CMK (cell line): Measurements from ENCODE around the gene ARHGAP15.

Experiments
- DNase-seq: peaks from one replicate; pipeline ENCODE4 v3.0.0-alpha.2; 2010; ENCODE audit warnings: low read depth

Gene ARHGAP15

DNA sequence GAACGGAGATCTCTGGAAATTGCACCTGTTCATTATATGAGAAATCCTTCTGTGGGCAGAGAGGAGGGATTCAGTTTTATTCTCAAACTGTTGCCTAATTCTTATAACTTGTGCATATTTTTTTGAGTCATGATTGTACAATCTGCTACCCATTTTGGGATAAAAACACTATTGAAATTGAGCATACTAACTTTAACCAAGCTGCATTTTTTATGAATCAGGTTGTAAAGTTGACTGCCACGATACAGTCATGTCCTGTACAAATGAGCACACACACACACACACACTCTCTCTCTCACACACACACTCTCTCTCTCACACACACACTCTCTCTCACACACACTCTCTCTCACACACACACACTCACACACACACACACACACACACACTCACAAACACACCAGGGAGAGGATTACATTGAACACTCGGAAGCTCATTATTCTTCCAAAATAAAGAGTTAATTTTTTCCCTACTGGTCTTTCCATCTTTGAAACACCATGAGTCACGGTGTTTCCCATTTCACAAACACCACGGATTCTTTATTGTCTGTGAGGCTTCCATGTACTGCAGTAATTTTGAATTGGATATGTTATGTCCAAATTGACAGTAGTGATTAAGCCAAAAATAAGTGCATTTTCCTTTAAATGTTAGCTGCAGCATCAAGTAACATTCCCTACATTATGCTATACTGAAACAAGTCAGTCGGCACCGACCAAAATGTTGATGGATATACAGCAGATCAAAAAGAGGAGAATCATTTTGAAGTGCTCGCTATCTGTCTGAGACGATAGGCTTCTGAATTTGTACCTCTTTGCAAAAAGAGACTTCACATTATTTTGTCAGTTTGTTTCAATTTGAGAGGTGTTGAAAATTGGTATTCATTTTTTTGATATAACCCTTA is 216.9 kb downstream of the ARHGAP15 start:
- no peak for DNase-seq

DNA sequence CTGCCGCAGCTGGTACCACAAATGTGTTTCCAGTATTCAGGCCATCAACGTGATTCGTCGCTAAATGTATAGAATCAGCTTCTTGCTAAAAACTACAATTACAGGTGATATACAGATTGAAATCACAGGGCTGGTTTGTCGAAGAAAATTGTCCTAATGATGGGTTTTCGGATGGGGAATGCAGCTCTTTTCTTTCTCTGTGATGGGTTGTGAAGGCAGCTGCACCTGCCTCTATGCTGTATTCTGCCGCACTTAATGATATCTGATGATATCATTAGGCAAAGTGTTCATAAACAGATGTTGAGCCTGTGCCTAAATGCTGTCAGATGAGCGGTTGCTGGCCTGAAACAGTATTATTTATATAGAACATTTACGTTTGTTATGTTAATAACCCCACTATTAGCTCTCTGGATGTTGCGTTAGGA is 218.1 kb downstream of the ARHGAP15 start:
- DNase-seq = no peak

DNA sequence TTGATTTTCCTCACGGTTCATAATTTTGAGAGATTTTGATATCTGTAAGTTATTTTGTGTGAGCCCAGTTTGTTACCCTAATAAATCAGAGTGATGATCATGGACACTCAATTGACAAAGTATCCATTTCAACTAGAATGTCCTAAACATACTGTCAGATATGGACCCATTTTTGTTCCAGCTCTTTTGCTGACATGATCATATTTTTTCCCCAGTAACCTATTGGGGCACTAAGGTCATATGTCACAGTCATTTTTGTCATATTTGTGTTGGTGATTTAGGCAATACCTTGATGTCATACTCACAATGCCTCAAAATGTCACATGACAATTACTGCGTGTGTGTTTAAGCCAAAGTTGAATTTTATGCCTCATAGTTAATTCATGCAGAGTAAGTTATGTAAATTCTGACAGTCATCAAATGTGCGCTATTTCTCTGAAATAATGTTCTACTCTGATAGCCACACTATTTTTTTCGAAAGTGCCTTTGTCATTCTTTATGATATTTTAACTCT is 218.7 kb downstream of the ARHGAP15 start:
- no peak for DNase-seq

DNA sequence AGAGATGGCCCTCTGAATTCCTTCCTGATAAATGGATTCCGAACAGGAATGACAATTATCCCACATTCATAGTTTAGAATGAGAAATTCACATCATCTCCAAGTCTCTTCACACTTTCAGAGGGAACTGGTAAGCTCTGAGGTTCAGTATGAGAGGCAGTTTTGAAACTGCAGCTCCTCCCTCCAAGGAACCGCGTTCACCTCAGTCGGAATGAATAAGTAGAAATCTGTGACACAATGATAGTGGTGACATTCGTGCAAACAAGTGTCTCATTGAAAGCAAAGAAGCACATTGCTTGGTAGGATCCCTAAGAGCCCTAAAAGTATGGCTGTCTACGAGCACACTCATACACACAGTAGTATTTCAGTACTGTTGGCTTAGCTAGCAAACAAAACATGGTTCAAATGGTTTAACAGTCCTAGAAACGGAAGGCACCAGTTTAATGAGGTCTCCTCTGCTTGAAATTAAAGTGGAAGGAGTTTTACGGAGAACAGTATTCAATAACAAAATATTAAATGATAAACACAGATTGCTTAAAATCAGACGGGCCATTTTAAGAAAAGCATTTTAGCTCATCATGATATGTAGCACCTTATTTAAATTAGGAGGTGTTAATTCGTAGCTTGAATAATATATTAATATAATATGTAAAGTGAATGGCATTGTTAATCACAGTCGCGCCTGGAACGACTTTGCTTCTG is 225.0 kb downstream of the ARHGAP15 start:
- DNase-seq = no peak

DNA sequence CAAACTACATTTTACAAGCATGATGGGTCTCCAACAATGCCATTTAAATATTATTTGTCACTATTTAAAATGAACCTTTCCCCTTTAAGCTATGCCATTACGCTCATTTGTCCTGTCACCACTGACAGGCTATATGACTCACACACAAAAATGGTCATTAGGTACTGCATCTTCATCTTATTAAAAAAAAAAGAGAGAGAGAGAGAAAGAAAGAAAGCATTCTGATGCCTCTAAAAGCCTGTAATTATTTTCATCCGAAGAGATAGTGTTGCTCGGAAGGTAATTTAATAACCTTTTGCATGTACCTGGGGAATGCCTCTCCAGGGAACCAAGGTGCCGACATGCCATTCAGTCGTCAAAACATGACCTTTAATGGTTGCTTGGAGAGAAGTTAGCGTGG is 226.7 kb downstream of the ARHGAP15 start:
- DNase-seq = no peak

DNA sequence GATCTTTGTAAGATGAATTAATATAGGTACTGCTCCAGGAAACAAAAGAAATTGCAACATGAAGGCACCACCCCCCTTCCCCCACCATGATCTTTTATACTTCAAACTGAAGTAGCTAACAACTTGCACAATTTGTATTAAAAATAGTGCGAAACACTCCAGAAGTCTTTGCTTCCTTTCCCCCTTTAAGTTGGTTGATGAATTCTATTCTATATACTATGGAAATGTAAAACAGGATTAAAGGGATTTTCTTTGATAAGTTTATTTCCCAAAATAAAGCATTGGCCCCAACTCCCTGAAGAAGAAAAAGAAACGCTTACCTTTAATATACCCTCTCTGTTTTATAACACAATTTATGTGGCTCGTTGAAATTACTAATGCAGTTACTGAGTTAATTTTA is 227.1 kb downstream of the ARHGAP15 start:
- DNase-seq = no peak

DNA sequence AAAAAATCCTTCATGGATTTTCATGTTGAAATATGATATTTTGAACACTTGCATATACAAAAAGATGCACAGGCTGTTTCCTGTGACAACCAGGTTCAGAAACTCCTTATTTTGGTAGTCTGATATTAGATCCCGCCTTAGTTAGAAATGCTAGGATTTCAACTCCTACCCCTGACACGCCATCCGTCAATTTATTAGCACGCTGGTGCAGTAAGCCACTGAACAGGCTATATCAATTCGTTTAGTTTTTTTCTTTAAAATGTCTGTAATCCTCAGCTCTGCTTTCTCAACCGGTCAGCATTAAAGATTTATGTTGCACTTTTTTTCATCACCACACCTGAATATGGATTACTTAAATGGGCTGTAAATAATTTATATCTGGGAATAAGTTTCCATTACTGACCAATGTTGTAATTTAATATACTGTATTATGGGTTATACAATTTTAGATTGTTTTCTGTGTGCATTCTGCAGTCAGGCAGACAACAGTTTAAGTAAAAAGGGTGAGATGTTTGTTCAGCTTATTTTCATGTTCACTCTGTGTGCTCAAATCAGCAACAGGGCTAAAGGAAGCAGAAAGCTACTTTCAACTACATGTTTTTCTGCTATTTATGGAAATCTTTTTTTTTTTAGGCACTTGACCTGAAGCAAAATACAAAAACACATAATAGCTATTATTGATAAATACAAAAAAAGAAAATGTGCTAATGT is 227.7 kb downstream of the ARHGAP15 start:
- no peak for DNase-seq

DNA sequence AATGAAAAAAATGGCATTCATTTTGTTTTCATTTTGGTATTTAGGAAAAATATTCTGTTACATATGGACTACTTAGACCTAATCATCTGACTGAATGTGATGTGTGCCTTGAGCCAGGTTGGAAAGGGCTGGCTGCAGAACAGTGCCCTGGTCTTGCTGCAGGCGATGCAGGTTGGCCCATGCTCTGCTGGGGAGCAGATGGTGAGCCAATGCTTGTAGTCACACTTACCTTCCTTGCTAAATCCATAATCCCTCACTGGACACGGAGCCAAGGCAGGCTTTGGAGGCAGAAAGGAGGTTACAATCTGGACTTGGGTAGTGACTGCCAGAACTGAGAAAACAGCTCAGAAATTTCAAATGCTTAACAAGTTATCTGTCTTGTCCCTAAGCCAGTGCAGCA is 228.7 kb downstream of the ARHGAP15 start:
- no peak for DNase-seq

DNA sequence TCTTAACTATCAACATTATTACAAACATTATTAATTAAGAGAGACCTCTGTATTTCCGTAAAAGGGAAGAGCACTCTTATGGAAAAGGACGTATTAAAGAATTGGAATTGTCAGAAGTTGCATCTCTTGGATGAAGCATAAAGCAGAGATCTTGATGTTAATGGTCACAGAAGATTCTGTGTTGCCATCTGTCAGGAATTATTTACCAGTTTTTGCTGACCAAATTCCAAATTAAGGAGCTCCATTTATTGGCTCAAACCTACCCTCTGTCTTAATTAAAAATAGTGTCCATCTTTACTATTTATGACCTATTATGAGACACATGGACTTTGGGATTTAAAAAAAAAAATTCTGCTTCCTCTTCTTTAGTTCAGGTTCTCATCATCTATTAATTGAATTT is 232.1 kb downstream of the ARHGAP15 start:
- no peak for DNase-seq

DNA sequence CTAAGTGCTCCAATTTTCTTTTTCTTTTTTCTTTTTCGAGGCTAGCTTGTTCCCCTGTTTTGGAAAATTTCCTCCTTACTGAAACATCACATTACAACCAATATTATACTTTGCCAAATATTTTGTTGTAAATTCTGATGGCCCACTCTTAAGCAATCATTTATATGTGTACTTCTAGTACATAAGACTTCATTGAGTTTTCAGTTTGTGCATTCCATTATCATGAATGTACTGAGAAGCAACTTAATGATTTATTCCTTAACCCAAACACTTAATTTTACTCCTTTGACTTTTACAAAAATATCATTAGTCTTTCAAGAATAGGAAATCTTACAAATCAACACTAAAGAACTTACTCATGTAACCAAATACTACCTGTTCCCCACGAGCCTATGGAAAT is 242.4 kb downstream of the ARHGAP15 start:
- DNase-seq = no peak

DNA sequence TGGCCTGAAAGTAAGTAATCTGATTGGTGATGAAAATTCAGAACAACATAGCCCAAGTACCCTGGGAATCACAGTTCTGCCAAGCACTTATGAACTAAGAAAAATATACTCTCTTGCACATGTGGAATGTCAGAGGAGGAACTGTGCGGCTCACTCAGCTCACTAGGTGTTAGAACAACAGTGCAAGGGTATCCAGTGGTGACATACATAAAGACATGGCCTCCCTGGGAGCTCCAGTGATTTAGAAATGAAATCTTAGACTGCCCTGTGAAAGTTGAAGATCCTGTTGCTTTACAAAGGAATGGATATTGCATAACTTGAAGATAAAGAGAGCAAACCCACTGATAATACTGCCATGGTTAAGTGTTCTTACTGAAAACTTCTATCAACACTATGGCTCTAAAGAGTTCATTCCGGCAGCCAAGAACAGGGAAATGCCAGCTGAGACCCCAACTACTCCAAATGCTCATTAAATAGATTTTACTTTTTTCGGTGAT is 246.2 kb downstream of the ARHGAP15 start:
- DNase-seq = no peak

DNA sequence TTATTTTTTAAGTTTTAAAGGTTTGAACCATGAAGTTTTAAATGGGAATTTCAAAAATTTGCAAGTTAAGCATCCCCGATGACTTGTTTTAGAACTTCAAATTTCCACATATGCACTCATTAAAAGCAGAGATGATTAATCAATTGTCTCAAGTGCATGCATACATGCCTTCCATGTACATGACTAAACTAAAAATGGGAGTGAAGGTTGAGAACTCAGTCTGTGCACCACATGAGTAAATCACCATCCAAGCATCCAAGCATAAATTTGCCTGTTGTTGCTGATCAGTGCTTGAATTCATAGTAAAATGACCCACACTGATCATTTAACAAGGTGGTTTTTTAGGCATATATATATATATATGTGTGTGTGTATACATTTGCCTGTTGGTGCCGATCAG is 249.8 kb downstream of the ARHGAP15 start:
- DNase-seq = no peak

DNA sequence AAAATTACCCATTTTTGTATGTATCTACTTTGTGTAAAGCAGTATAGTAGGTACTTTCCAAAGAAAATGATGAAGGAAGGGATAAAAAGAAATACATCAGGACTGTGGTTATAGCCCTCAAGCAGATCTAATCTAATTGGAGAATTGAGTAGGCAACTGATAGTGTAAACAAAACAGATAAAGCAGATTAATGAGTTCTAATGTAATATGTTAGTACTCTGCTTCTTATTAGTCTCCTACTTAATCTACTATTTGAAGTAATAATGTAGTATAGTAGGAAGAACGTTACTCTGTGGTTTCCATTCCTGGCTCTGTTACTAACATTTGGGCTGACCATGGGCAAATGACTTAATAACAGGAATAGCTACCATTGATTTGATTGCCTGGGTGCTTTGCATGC is 250.7 kb downstream of the ARHGAP15 start:
- no peak for DNase-seq

DNA sequence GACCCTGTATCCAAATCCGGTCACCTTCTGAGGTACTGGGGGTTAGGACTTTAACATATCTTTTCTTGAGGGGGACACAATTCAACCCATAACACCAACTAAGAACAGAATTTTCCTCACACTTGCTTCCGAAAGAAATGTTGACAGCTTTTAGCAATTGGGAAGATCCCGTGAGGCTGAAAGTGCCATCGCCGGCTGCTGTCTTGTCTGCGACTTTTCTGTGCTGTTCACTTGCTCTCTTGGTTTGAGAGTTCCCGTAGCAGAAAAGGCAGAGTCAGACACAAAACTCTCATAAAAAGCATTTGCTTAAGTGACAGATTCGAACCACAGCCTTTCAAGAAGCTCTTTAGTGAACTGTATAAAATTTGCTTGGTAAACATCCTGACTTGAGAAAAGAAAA is 253.4 kb downstream of the ARHGAP15 start:
- no peak for DNase-seq

DNA sequence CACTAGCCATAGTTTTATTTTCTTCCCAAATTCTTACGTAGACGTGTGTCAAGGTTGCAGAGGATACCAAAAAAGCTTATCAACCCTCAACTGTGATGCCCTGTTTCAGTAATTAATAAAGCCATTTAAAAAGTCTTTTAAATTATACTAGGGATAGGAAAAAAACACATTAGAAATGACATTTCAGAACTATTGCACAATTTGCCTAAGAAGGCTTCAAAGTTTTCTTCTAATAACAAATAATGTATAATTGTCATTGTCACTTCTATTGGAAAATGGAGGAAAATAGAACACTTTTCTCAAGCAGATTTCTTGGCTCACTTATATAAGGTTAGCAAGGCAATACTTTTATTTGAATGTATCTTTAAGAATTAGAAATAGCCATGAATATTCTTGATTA is 253.8 kb downstream of the ARHGAP15 start:
- DNase-seq = no peak

DNA sequence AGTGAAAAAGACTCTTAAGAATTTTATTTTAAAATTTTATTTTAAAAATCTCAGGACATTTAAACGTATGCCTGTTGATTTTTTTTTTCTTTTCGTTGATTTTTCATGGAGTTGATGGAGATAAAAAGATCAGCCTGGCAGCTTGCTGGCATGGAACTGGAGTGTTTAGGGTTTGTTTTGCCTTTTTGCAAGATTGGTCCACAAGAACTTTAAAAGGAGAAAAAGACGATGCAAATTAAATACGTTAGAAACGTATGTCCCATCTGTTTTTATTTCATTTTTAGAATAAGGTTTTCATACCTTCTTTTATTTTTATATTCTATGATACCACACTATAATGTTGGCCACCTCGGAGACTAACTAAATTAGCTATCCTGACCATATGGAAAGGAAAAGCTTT is 254.9 kb downstream of the ARHGAP15 start:
- no peak for DNase-seq

DNA sequence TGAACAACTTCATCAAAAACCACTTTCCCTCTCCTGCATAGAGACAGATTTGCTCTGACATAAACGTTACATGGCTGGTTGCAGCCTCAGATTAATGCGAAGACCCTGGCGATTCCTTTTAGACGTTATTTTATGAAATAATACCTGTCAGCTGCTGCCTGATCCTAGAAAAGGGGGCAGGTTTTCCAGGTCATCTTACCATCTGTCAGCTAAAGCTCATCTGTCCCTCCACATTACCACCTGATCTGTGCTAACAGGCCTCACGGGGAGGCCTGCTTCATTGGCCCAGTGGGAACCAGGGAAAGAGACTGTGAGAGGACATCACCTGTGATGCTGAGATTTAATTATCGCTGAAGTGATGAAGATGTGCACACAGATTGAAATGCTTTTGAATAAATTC is 261.0 kb downstream of the ARHGAP15 start:
- DNase-seq = no peak

DNA sequence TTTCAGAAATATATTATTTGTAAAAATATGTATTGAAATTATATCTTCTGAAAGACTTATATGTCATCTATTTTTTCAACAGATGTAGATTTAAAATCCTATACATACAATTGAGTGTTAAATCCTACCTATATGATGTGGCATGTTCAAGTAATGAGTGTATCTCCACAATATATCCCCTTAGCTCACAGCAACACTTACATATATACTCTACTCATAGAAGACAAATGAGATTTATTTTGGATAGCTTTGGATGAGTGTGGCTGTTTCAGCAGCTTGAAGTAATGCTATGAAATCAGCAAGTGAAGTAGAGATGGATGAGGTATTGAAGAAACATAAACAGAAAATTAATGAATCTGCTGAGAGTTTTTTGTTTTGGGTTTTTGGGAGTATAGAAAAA is 263.1 kb downstream of the ARHGAP15 start:
- DNase-seq = no peak

DNA sequence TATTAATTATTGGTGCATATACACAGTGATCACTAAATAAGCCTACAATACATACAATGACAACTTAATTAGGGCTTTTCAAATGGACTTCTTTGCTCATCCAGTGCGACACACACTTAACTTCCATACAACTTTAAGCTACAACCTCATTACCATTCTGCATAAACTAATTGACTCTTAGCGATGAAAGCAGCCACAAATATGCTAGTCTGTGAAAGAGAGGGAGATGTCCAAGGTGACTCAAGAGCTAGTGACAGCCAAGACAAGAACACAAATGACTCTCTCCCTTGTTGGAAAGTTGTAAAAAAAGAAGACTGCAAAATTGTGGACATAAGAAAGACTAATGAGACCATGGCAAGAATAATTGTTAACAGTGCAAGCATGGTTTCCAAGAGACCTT is 264.8 kb downstream of the ARHGAP15 start:
- DNase-seq = no peak

DNA sequence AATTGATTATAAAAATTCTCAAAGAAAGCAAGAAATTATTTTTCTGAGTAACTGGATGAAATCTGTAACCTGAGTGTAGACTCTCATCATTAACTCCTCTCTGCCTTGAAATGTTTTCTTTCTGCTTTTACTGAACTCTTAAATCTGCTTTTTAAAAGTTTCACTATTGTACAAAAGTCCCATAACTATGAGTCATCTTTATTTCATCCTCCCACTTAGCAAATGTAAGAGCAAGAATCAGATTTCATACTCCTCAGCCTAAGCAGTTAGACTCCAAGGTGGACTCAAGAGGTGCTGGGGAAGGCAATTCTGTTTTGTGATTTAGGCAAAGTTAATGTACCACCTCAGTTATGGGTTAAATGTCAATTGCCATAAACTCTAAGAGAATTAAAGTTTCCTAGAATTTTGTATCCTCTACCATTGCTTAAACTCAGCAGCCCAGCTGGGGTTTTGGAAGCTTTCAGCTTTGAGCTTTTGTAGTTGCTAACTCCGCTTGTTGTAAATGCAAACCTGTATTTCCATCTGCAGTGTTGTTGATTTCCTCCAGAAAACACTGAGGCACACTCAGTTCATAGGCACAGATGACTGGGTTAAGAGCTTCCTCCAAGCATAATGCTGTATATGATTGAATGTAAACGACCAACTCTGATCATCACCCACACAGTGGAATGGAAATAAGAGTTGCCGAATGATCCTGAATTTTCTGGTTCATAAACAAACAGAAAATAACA is 268.8 kb downstream of the ARHGAP15 start:
- no peak for DNase-seq

DNA sequence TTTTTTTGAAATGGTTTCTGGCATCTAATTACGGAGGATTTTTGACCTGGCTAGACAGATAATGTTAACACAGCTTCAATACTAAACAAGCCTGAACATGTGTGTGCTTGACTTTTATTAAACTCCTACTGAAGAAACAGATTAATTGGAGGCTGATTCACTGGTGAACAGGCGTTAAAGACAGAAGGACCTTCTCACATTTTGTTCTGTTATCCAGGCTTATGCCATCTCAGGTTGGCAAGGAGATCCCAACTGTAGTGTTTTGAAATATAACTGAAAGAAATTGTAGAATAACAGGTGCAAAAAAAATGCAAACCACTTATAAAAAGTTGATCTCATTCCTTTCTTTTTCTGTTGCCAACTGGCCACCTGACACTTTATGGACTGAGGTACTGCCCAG is 269.6 kb downstream of the ARHGAP15 start:
- DNase-seq = no peak

DNA sequence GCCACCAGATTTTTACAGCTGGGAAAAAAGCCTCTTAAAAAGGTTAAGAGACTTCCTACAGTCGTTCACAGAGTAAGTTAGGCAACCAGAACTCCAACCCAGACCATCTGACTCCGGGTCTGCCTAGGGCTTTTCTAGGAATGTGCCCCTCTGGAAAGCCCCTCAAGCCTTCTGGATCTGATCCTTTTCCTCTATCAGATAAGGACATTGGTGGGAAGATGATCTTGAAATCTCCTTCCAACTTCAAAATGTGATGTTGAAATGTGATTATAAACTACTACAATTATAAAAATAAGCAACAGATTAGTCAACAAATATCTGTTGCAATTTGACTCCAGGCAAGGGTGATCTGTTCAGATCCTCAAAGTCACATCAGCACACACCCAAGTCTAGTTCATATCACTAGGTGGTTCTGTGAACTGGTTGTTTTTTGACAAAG is 270.4 kb downstream of the ARHGAP15 start:
- DNase-seq = no peak
